H9 (cell line): ENCODE measurements around the gene KRTAP10-4. TPM values are rescaled to one million over a fixed set of nuclear protein-coding genes. Genes with fewer than 3 reads are reported as not detected.

Experiments used
- DNase-seq: peaks from one replicate; pipeline ENCODE4 v3.0.0-alpha.2; 2017
- H2AFZ ChIP-seq: one replicate; pipeline ENCODE4 v1.6.1; 2013; ENCODE audit warnings: mild to moderate bottlenecking, low read length, control low read depth, moderate library complexity
- H2AK5ac ChIP-seq: 2 replicates; pipeline ENCODE4 v1.6.1; 2013; ENCODE audit warnings: low read length, control low read depth, mixed read lengths; ENCODE audit not compliant: insufficient read length
- H2BK120ac ChIP-seq: one replicate; pipeline ENCODE4 v1.6.1; 2013; ENCODE audit warnings: low read depth, mild to moderate bottlenecking, low read length, control low read depth, inconsistent platforms; ENCODE audit not compliant: poor library complexity, severe bottlenecking
- H2BK12ac ChIP-seq: 2 replicates; pipeline ENCODE4 v1.6.1; 2013; ENCODE audit warnings: low read length, control low read depth, mixed read lengths, low read depth; ENCODE audit not compliant: insufficient read length
- H2BK15ac ChIP-seq: 2 replicates; pipeline ENCODE4 v1.6.1; 2013; ENCODE audit warnings: low read depth, low read length, control low read depth
- H2BK20ac ChIP-seq: one replicate; pipeline ENCODE4 v1.6.1; 2013; ENCODE audit warnings: low read depth, mild to moderate bottlenecking, low read length, control low read depth, inconsistent platforms; ENCODE audit not compliant: poor library complexity, severe bottlenecking
- H2BK5ac ChIP-seq: 2 replicates; pipeline ENCODE4 v1.6.1; 2013; ENCODE audit warnings: low read length, control low read depth, mixed read lengths; ENCODE audit not compliant: insufficient read length
- H3K14ac ChIP-seq: 2 replicates; pipeline ENCODE4 v1.6.1; 2013; ENCODE audit warnings: low read length, control low read depth; ENCODE audit not compliant: insufficient read depth
- H3K18ac ChIP-seq: 2 replicates; pipeline ENCODE4 v1.6.1; 2013; ENCODE audit warnings: low read depth, mild to moderate bottlenecking, mixed read lengths, low read length, control low read depth; ENCODE audit not compliant: insufficient read length
- H3K23ac ChIP-seq: 2 replicates; pipeline ENCODE4 v1.6.1; 2013; ENCODE audit warnings: low read length, control low read depth, mixed read lengths, low read depth; ENCODE audit not compliant: insufficient read length
- H3K23me2 ChIP-seq: 2 replicates; pipeline ENCODE4 v1.6.1; 2013; ENCODE audit warnings: low read depth, mild to moderate bottlenecking, mixed read lengths, low read length, control low read depth; ENCODE audit not compliant: insufficient read length, poor library complexity, severe bottlenecking
- H3K27ac ChIP-seq: 2 replicates; pipeline ENCODE4 v1.5.1; 2013; ENCODE audit warnings: low read length, control low read depth, mixed read lengths, low read depth; ENCODE audit not compliant: insufficient read length
- H3K27me3 ChIP-seq: 2 replicates; pipeline ENCODE4 v1.6.1; 2013; ENCODE audit warnings: low read length, control low read depth, inconsistent platforms; ENCODE audit not compliant: insufficient read depth
- H3K4ac ChIP-seq: 2 replicates; pipeline ENCODE4 v1.6.1; 2013; ENCODE audit warnings: low read depth, mild to moderate bottlenecking, control low read depth, inconsistent platforms, low read length, moderate library complexity
- H3K4me1 ChIP-seq: 2 replicates; pipeline ENCODE4 v1.6.1; 2013; ENCODE audit warnings: low read length, control low read depth, inconsistent platforms; ENCODE audit not compliant: insufficient read depth
- H3K4me2 ChIP-seq: 2 replicates; pipeline ENCODE4 v1.6.1; 2013; ENCODE audit warnings: low read length, control low read depth, mixed read lengths; ENCODE audit not compliant: insufficient read length, insufficient read depth
- H3K56ac ChIP-seq: 2 replicates; pipeline ENCODE4 v1.6.1; 2013; ENCODE audit warnings: low read depth, mild to moderate bottlenecking, mixed read lengths, low read length, control low read depth; ENCODE audit not compliant: insufficient read length
- H3K79me1 ChIP-seq: 2 replicates; pipeline ENCODE4 v1.6.1; 2013; ENCODE audit warnings: low read depth, mild to moderate bottlenecking, moderate library complexity, low read length, control low read depth, inconsistent platforms; ENCODE audit not compliant: insufficient read depth, poor library complexity, severe bottlenecking
- H3K79me2 ChIP-seq: 2 replicates; pipeline ENCODE4 v1.6.1; 2013; ENCODE audit warnings: low read length, control low read depth, inconsistent platforms; ENCODE audit not compliant: insufficient read depth
- H3K9ac ChIP-seq: 2 replicates; pipeline ENCODE4 v1.6.1; 2013; ENCODE audit warnings: low read length, control low read depth, mixed read lengths; ENCODE audit not compliant: insufficient read length; ENCODE audit errors: extremely low read depth
- H3K9me3 ChIP-seq: one replicate; pipeline ENCODE4 v1.6.1; 2013; ENCODE audit warnings: low read depth, low read length, inconsistent platforms; ENCODE audit not compliant: control insufficient read depth
- H3T11ph ChIP-seq: one replicate; pipeline ENCODE4 v1.6.1; 2013; ENCODE audit warnings: mild to moderate bottlenecking, low read length, control low read depth, inconsistent platforms
- H4K20me1 ChIP-seq: one replicate; pipeline ENCODE4 v1.6.1; 2013; ENCODE audit not compliant: control insufficient read depth, insufficient read length, insufficient read depth
- H4K5ac ChIP-seq: 2 replicates; pipeline ENCODE4 v1.6.1; 2013; ENCODE audit warnings: low read depth, mild to moderate bottlenecking, mixed read lengths, low read length, control low read depth; ENCODE audit not compliant: insufficient read length
- H4K8ac ChIP-seq: replicated peaks from 2 replicates; pipeline ENCODE4 v1.6.1; 2013; ENCODE audit warnings: low read length, control low read depth, mixed read lengths, low read depth; ENCODE audit not compliant: insufficient read length
- H4K91ac ChIP-seq: 2 replicates; pipeline ENCODE4 v1.6.1; 2013; ENCODE audit warnings: low read depth, mild to moderate bottlenecking, moderate library complexity, mixed read lengths, low read length, control low read depth; ENCODE audit not compliant: insufficient read length
- H3K27ac Mint-ChIP-seq, 3 experiments: 2 replicates in 2 of 3; 3 replicates in 1 of 3; pipeline ENCODE4 v1.8.0; 2020 to 2021; ENCODE audit warnings: mixed read lengths in 3 of 3, mild to moderate bottlenecking in 1 of 3, moderate library complexity in 1 of 3
- H3K27me3 Mint-ChIP-seq: 2 replicates; pipeline ENCODE4 v1.8.0; 2021; ENCODE audit warnings: low read depth, mild to moderate bottlenecking, moderate library complexity, mixed read lengths
- H3K36me3 Mint-ChIP-seq, 3 experiments: 2 replicates in 2 of 3; 3 replicates in 1 of 3; pipeline ENCODE4 v1.8.0; 2020 to 2021; ENCODE audit warnings: low read depth in 3 of 3, mixed read lengths in 3 of 3; ENCODE audit not compliant: insufficient read depth in 1 of 3
- H3K4me1 Mint-ChIP-seq, 2 experiments: 2 replicates each; pipeline ENCODE4 v1.8.0; 2020; ENCODE audit warnings: mixed read lengths in 2 of 2
- H3K4me3 Mint-ChIP-seq, 2 experiments: 2 replicates in 1 of 2; 3 replicates in 1 of 2; pipeline ENCODE4 v1.8.0; 2020 to 2021; ENCODE audit warnings: mild to moderate bottlenecking in 2 of 2, mixed read lengths in 2 of 2, moderate library complexity in 1 of 2
- H3K9me3 Mint-ChIP-seq, 2 experiments: 2 replicates in 1 of 2; 3 replicates in 1 of 2; pipeline ENCODE4 v1.8.0; 2020; ENCODE audit warnings: mild to moderate bottlenecking in 2 of 2, mixed read lengths in 2 of 2, moderate library complexity in 1 of 2
- CTCF ChIP-seq: fragments of 200-600 bp; sonication (generic); conservative IDR thresholded peaks from 3 replicates; pipeline ENCODE4 v1.8.0; 2021; ENCODE audit warnings: antibody characterized with exemption, mild to moderate bottlenecking
- WGBS: extraction: QIAGEN DNeasy Blood & Tissue Kit; methylation state at CpG from one replicate; pipeline ENCODE4 v1.1.7; 2013; ENCODE audit warnings: missing lambda C conversion rate, low lambda C conversion rate, mixed read lengths; ENCODE audit not compliant: insufficient read length; ENCODE audit errors: extremely low coverage; 5-methylcytosine and 5-hydroxymethylcytosine counted together
- total RNA-seq: library from RNA; stranded (reverse); gene quantifications from 2 replicates; pipeline ENCODE4 v1.2.1, GENCODE V29; 2021

Gene KRTAP10-4
- total RNA-seq, 1 experiment from 2014 or later = not detected

GRCh38 chr21:44617071-44617501 is 43.6 kb downstream of the KRTAP10-4 start:
- Histone ChIP-seq H2BK15ac (no peak overlapping the region), H3K4me1 (no peaks in the 10 kb centered on the region), H2AFZ (no peak overlapping the region), H3K79me2 (no peaks in the 10 kb centered on the region), H3K23me2 (no peaks in the 10 kb centered on the region), H3K18ac (no peak overlapping the region), H2BK5ac (no peak overlapping the region), H3K79me1 (no peaks in the 10 kb centered on the region), H3K9me3 (peaks cover 4% of the 10 kb centered on the region), H4K20me1 (no peaks in the 10 kb centered on the region), H2BK20ac (no peak overlapping the region), H4K5ac (no peak overlapping the region), H4K91ac (no peak overlapping the region), H3K4me2 (no peak overlapping the region), H3K23ac (no peak overlapping the region), H3K27ac (no peak overlapping the region), H3K4ac (no peak overlapping the region), H3K56ac (no peak overlapping the region), H2BK120ac (no peak overlapping the region), H3K27me3 (no peaks in the 10 kb centered on the region), H2BK12ac (no peak overlapping the region), H3K14ac (peak overlapping the region; percentile 9; the same call in 1 of the 2 replicates), H4K8ac (no peak overlapping the region), H2AK5ac (no peak overlapping the region), H3K9ac (no peak overlapping the region), H3T11ph (no peak overlapping the region)
- Mint-ChIP-seq H3K4me3 (no peak overlapping the region; a peak in 1 of 5 replicates), H3K4me1 (peaks cover 27% of the 10 kb centered on the region in 2 experiments), H3K36me3 (peaks cover 5 to 22% (median 18%) of the 10 kb centered on the region in 3 experiments), H3K27me3 (peaks cover 2% of the 10 kb centered on the region), H3K27ac (peak overlapping the region in 2 of 3 experiments; percentile 53 to 75; a peak in 4 of 7 replicates), H3K9me3 (peaks cover 27 to 33% of the 10 kb centered on the region in 2 experiments)
- no peak for DNase-seq
- no CpG with 5 or more reads among the region's 8 CpGs for WGBS
- TF ChIP-seq CTCF = 0 out of 3 replicates have a peak, but pooled peaks have one; percentile 22
